ENCODE measurements around the gene MLLT1. TPM values are rescaled to one million over a fixed set of nuclear protein-coding genes. Genes with fewer than 3 reads are reported as not detected.
A peak's percentile ranks its signal among the peaks of the same experiment; 100 is the strongest.

The MLLT1 gene, protein sequence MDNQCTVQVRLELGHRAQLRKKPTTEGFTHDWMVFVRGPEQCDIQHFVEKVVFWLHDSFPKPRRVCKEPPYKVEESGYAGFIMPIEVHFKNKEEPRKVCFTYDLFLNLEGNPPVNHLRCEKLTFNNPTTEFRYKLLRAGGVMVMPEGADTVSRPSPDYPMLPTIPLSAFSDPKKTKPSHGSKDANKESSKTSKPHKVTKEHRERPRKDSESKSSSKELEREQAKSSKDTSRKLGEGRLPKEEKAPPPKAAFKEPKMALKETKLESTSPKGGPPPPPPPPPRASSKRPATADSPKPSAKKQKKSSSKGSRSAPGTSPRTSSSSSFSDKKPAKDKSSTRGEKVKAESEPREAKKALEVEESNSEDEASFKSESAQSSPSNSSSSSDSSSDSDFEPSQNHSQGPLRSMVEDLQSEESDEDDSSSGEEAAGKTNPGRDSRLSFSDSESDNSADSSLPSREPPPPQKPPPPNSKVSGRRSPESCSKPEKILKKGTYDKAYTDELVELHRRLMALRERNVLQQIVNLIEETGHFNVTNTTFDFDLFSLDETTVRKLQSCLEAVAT
- total RNA-seq (10 to 100 TPM; 21.0 to 45.9 (median 34.9) TPM), polyA plus RNA-seq (10 to 100 TPM; 17.8 to 38.2 TPM)
- long read RNA-seq, donor 1, full-length matches to known transcripts = 1 of 40 reads
- long read RNA-seq, donor 1, partial matches to known transcripts = 5 of 40 reads
- long read RNA-seq, donor 1, other reads (novel, unspliced or antisense) = 34 of 40 reads
- long read RNA-seq, donor 2, partial matches to known transcripts = 10 of 99 reads
- long read RNA-seq, donor 2, other reads (novel, unspliced or antisense) = 89 of 99 reads
- long read RNA-seq, donor 3, full-length matches to known transcripts = 2 of 58 reads
- long read RNA-seq, donor 3, partial matches to known transcripts = 13 of 58 reads
- long read RNA-seq, donor 3, other reads (novel, unspliced or antisense) = 43 of 58 reads

DNA sequence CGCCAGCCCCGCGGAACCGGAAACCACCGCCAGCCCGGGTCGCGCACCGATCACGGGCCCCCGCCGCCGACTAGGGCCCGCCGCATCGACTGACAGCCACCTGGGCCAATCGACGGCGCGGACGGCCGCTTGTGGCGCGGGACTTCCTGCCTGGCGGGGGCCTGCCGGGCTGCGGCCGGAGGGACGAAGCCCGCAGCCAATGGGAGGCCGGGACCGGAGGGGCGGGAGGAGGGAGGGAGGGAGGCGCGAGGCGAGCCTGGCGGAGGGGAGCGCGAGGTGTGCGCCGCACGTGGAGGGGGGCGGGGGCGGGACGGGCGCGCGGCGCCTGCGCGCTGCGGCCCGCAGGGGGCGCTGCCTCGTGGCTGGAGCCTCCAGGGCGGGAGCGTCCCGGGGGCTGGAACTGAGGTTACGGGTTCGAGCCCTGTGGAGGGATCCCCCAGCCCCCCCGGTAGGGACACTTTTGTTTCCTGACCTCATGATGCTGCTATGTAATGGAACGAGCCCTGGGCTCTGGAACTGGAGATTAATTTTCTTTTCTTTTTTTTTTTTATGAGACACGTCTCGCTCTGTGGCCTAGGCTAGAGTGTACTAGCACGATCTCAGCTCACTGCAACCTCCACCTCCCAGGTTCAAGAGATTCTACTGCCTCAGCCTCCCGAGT is at the start of gene MLLT1:
Gene MLLT1, minus strand, starts transcription at position 45 of the 661 bp plus-strand sequence. CDS start 191 bp downstream, outside the sequence.
- Histone ChIP-seq H3K27ac (peak within 1 kb of the TSS in 11 of 12 donors; percentile 44 to 90 (median 81)), H3K4me1 (peaks cover 8 to 48% (median 37%) of the 10 kb centered on the region in 12 donors), H3K36me3 (no peaks in the 10 kb centered on the region), H3K4me3 (peak within 1 kb of the TSS; percentile 50 to 97 (median 84)), H3K27me3 (no peaks in the 10 kb centered on the region), H3K9me3 (no peaks in the 10 kb centered on the region)
- DNase-seq = peak; percentile 98 to 99 (median 98)
- peak; percentile 93 to 99 (median 98) for ATAC-seq
- intact Hi-C loops (cut with DNase I) = loop anchor here in 8 of 10 donors (1.0 to 10.0 kb wide), 8 partner anchors 43 to 233 kb away; partner anchors contain the start of gene ALKBH7 (in 1 of the 8)
- 4 to 29% (median 7%) methylated on average over 8 to 65 of the region's 66 CpGs for WGBS, 4 donors
- TF ChIP-seq POLR2A (IDR thresholded peaks at IDR 0.05) = peak in 1 of 2 donors; percentile 46
- TF ChIP-seq, protein P1, sequence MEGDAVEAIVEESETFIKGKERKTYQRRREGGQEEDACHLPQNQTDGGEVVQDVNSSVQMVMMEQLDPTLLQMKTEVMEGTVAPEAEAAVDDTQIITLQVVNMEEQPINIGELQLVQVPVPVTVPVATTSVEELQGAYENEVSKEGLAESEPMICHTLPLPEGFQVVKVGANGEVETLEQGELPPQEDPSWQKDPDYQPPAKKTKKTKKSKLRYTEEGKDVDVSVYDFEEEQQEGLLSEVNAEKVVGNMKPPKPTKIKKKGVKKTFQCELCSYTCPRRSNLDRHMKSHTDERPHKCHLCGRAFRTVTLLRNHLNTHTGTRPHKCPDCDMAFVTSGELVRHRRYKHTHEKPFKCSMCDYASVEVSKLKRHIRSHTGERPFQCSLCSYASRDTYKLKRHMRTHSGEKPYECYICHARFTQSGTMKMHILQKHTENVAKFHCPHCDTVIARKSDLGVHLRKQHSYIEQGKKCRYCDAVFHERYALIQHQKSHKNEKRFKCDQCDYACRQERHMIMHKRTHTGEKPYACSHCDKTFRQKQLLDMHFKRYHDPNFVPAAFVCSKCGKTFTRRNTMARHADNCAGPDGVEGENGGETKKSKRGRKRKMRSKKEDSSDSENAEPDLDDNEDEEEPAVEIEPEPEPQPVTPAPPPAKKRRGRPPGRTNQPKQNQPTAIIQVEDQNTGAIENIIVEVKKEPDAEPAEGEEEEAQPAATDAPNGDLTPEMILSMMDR (IDR thresholded peaks at IDR 0.05) = peak; percentile 56 to 91 (median 82)

DNA sequence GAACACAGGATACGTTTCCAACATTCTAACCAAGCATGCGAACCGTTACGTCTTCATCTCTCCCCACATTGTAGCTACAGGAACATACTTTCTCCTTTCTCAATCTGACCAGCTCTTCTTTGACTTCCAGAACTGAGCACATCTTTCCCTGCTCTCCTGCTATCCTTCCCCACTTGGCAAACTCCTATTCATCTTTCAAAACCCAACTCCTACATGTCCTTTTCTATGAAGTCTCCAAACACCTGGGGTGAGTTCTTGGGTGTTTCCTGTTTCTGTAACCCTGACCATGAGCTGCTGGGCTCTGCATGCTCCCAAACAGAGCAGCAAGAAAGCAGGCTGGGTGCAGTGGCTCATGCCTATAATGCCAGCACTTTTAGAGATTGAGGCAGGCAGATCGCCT is 47.0 kb upstream of the MLLT1 start:
- no peaks in the 10 kb centered on the region for H3K36me3 ChIP-seq
- WGBS, 4 donors = 84 to 89% (median 86%) methylated on average over 5 of the region's 5 CpGs
- no peaks in the 10 kb centered on the region for H3K9me3 ChIP-seq
- TF ChIP-seq, protein P1 (IDR thresholded peaks at IDR 0.05) = no peak
- TF ChIP-seq POLR2A (IDR thresholded peaks at IDR 0.05) = no peak
- no peak overlapping the region for H3K4me3 ChIP-seq
- peaks cover 0 to 6% (median 0%) of the 10 kb centered on the region in 9 donors for H3K27me3 ChIP-seq
- intact Hi-C loops (cut with DNase I) = no loop called here
- ATAC-seq (no peak), DNase-seq (no peak)
- H3K4me1 ChIP-seq = no peaks in the 10 kb centered on the region
- no peak overlapping the region for H3K27ac ChIP-seq

DNA sequence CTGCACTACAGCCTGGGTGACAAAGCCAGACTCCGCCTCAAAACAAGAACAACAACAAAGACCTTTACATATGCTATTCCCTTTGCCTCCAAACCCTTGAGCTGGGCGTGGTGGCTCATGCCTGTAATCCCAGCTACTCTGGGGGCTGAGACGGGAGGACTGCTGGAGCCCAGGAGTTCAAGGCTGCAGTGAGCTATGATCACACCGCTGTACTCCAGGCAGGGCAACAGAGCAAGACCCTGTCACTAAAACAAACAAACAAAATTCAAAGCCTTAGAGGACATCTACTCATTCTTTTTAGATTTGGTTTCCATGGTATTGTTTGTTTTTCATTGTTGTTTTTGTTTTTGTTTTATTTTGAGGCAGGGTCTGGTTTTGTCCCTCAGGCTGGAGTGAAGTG is 45.8 kb upstream of the MLLT1 start:
- H3K36me3 ChIP-seq = no peaks in the 10 kb centered on the region
- H3K27me3 ChIP-seq = peaks cover 0 to 15% (median 0%) of the 10 kb centered on the region in 9 donors
- TF ChIP-seq, protein P1 (IDR thresholded peaks at IDR 0.05) = no peak
- no peak for TF ChIP-seq POLR2A (IDR thresholded peaks at IDR 0.05)
- no peaks in the 10 kb centered on the region for H3K4me1 ChIP-seq
- H3K27ac ChIP-seq = no peak overlapping the region
- ATAC-seq (no peak), DNase-seq (no peak)
- intact Hi-C loops (cut with DNase I) = no loop called here
- WGBS, 4 donors = 73 to 81% (median 76%) methylated on average over 4 of the region's 4 CpGs
- no peak overlapping the region for H3K4me3 ChIP-seq
- no peaks in the 10 kb centered on the region for H3K9me3 ChIP-seq

Data from heart left ventricle (tissue), 16 donors.